PC-3 (cell line): ENCODE data around the gene TCFL5. TPM values are rescaled to one million over a fixed set of nuclear protein-coding genes. Genes with fewer than 3 reads are reported as not detected.
A peak's percentile ranks its signal among the peaks of the same experiment; 100 is the strongest.

Experiments used
- ATAC-seq: fragments of 200-7000 bp; cut with Tn5 transposase; 2 replicates; pipeline ENCODE4 v1.9.1; 2020; ENCODE audit warnings: mild to moderate bottlenecking, moderate library complexity
- BruUV-seq: library from RNA; stranded (reverse); fragments of 400-500 nt; replicated peaks from 2 replicates; lab custom pipeline; 2021; lab: Mats Ljungman, UMichigan
- CTCF ChIA-PET: fragments of 300-600 bp; sonication (Branson Sonifier 250); formaldehyde crosslinking; loops from one replicate; lab custom pipeline; 2022; ENCODE audit warnings: antibody characterized with exemption; lab: Charles Lee
- POLR2A ChIA-PET: fragments of 300-600 bp; sonication (Branson Sonifier 250); formaldehyde crosslinking; loops from one replicate; lab custom pipeline; 2022; ENCODE audit warnings: antibody characterized with exemption; ENCODE audit not compliant: unreplicated experiment; lab: Charles Lee
- DNase-seq: peaks from one replicate; pipeline ENCODE4 v3.0.0-alpha.2; 2015
- H2AFZ ChIP-seq: fragments of 300-600 bp; sonication (generic); 2 replicates; pipeline ENCODE4 v1.6.0; 2016; ENCODE audit warnings: antibody characterized with exemption, low read length
- H3F3A ChIP-seq: fragments of 300-600 bp; sonication (generic); one replicate; pipeline ENCODE4 v1.6.0; 2017; ENCODE audit warnings: antibody characterized with exemption, low read length, control low read depth, mild to moderate bottlenecking; ENCODE audit not compliant: unreplicated experiment
- H3K27ac ChIP-seq: fragments of 300-600 bp; sonication (generic); 2 replicates; pipeline ENCODE4 v1.5.1; 2016; ENCODE audit warnings: mild to moderate bottlenecking, low read length
- H3K27me3 ChIP-seq: fragments of 300-600 bp; sonication (generic); 2 replicates; pipeline ENCODE4 v1.6.1; 2016; ENCODE audit warnings: low read length, mixed read lengths
- H3K36me3 ChIP-seq: fragments of 300-600 bp; sonication (generic); 2 replicates; pipeline ENCODE4 v1.6.1; 2016; ENCODE audit warnings: low read depth, mixed run types, low read length, mixed read lengths
- H3K4me1 ChIP-seq: fragments of 300-600 bp; sonication (generic); 2 replicates; pipeline ENCODE4 v1.5.1; 2016; ENCODE audit warnings: low read length; ENCODE audit not compliant: insufficient read depth
- H3K4me2 ChIP-seq: fragments of 300-600 bp; sonication (generic); 2 replicates; pipeline ENCODE4 v1.6.0; 2016; ENCODE audit warnings: low read length
- H3K4me3 ChIP-seq: fragments of 300-600 bp; sonication (generic); 2 replicates; pipeline ENCODE4 v1.5.1; 2016; ENCODE audit warnings: mild to moderate bottlenecking, low read length, mixed read lengths
- H3K79me2 ChIP-seq: fragments of 300-600 bp; sonication (generic); 2 replicates; pipeline ENCODE4 v1.6.1; 2017; ENCODE audit warnings: low read length, mixed read lengths
- H3K9ac ChIP-seq: fragments of 300-600 bp; sonication (generic); 2 replicates; pipeline ENCODE4 v1.6.0; 2016; ENCODE audit warnings: mild to moderate bottlenecking, low read length
- H3K9me2 ChIP-seq: fragments of 300-600 bp; sonication (generic); replicated peaks from 2 replicates; pipeline ENCODE4 v1.6.1; 2016; ENCODE audit warnings: mixed run types, low read length, mixed read lengths
- H3K9me3 ChIP-seq: fragments of 300-600 bp; sonication (generic); 2 replicates; pipeline ENCODE4 v1.6.1; 2016; ENCODE audit warnings: low read length, mixed read lengths
- H4K20me1 ChIP-seq: fragments of 300-600 bp; sonication (generic); 2 replicates; pipeline ENCODE4 v1.6.1; 2016; ENCODE audit warnings: low read length, mixed read lengths
- CTCF ChIP-seq: fragments of 300-600 bp; sonication (generic); conservative IDR thresholded peaks from 2 replicates; pipeline ENCODE4 v1.5.1; 2017; ENCODE audit warnings: antibody characterized with exemption, low read depth, mild to moderate bottlenecking, low read length
- EZH2 ChIP-seq: fragments of 300-600 bp; sonication (generic); IDR thresholded peaks from one replicate; pipeline ENCODE4 v1.6.1; 2017; ENCODE audit warnings: antibody characterized with exemption, mild to moderate bottlenecking, low read length; ENCODE audit not compliant: unreplicated experiment
- EZH2phosphoT487 ChIP-seq: fragments of 300-600 bp; sonication (generic); IDR thresholded peaks from 2 replicates; pipeline ENCODE4 v1.6.1; 2018; ENCODE audit warnings: mild to moderate bottlenecking, antibody characterized with exemption, low read length, borderline replicate concordance
- intact Hi-C: fragments of 100-400 bp; cut with micrococcal nuclease; formaldehyde crosslinking; loops from 2 replicates; pipeline ENCODE4 v1.9.0; 2023
- total RNA-seq: library from RNA; depleted of rRNA; stranded (reverse); fragments of >200 nt; gene quantifications from 2 replicates; pipeline ENCODE4 v1.2.3, GENCODE V29; 2014

The TCFL5 gene
- total RNA-seq, 1 experiment from 2014 or later, result 15.8 TPM

- no peak overlapping the region for H3K4me3 ChIP-seq
Observed at GRCh38 chr20:62799036-62799435, 62.6 kb downstream of the TCFL5 start.

GRCh38 chr20:62797671-62798532, 63.7 kb downstream of the TCFL5 start:
- no peak for ATAC-seq
- Histone ChIP-seq H3K27me3 (no peaks in the 10 kb centered on the region), H3K9me3 (no peaks in the 10 kb centered on the region), H2AFZ (no peak overlapping the region), H3K4me1 (peaks cover 23% of the 10 kb centered on the region), H3K79me2 (peaks cover 16% of the 10 kb centered on the region), H3K4me2 (peak overlapping the region; percentile 93), H3K9ac (peak overlapping the region; percentile 57; the same call in 1 of the 2 replicates), H3K9me2 (no peaks in the 10 kb centered on the region), H3F3A (no peaks in the 10 kb centered on the region), H3K27ac (no peak overlapping the region), H3K4me3 (peak overlapping the region; percentile 77), H4K20me1 (0 out of 2 replicates have a peak, but pooled peaks cover 8% of the 10 kb centered on the region), H3K36me3 (peaks cover 26% of the 10 kb centered on the region; the same call in 1 of the 2 replicates)
- DNase-seq, result no peak
- CTCF ChIA-PET, result no interaction called here
- POLR2A ChIA-PET, result no interaction called here
- intact Hi-C loops, result loop anchor here (10.0 kb wide), 2 partner anchors 173 to 413 kb away; partner anchors contain the start of gene RPS21
- no TSS peak for BruUV-seq
- TF ChIP-seq CTCF, result no peak
- TF ChIP-seq EZH2, result no peak

More at GRCh38 chr20:62799036-62799435, 62.6 kb downstream of the TCFL5 start:
- Histone ChIP-seq H3K27ac (no peak overlapping the region), H2AFZ (no peak overlapping the region), H3K9me3 (no peaks in the 10 kb centered on the region), H3K27me3 (no peaks in the 10 kb centered on the region), H3K36me3 (peaks cover 26% of the 10 kb centered on the region; the same call in 1 of the 2 replicates), H3K9me2 (no peaks in the 10 kb centered on the region), H4K20me1 (0 out of 2 replicates have a peak, but pooled peaks cover 8% of the 10 kb centered on the region), H3K9ac (no peak overlapping the region), H3K4me1 (peaks cover 19% of the 10 kb centered on the region), H3K4me2 (no peak overlapping the region), H3K79me2 (peaks cover 16% of the 10 kb centered on the region), H3F3A (no peaks in the 10 kb centered on the region)
- ChIA-PET CTCF (no interaction called here), POLR2A (no interaction called here)
- intact Hi-C loops, result loop anchor here (10.0 kb wide), 2 partner anchors 174 to 414 kb away; partner anchors contain the start of gene RPS21
- no peak for TF ChIP-seq EZH2
- no peak for TF ChIP-seq EZH2phosphoT487
- no peak for TF ChIP-seq CTCF
- ATAC-seq (no peak), DNase-seq (no peak)
- no TSS peak for BruUV-seq
